Endothelial cell of umbilical vein (primary cell): Measurements from ENCODE around the gene SLC9A1. TPM values are rescaled to one million over a fixed set of nuclear protein-coding genes. Genes with fewer than 3 reads are reported as not detected.

ENCODE experiments used
- BruUV-seq: library from RNA; stranded (reverse); fragments of 400-500 nt; replicated peaks from 2 replicates; lab custom pipeline; 2021; lab: Mats Ljungman, UMichigan
- CTCF ChIA-PET: fragments of 300-600, 350-600 bp; sonication (Branson Sonifier 250); formaldehyde crosslinking; loops from one replicate; lab custom pipeline; 2021; ENCODE audit warnings: antibody characterized with exemption, inconsistent platforms; lab: Charles Lee
- POLR2A ChIA-PET: fragments of 300-600, 350-600 bp; sonication (Branson Sonifier 250); formaldehyde crosslinking; loops from one replicate; lab custom pipeline; 2021; ENCODE audit warnings: antibody characterized with exemption, inconsistent platforms; lab: Charles Lee
- DNase-seq: peaks from one replicate; pipeline ENCODE4 v3.0.0-alpha.2; 2011; ENCODE audit warnings: low read depth, low spot score
- FAIRE-seq: peaks from 2 replicates; lab custom pipeline; 2011; peaks lifted over from hg19 to GRCh38; lab: Jason Lieb, UNC
- H2AFZ ChIP-seq: 2 replicates; pipeline ENCODE4 v1.6.0; 2012; ENCODE audit warnings: low read depth, low read length, control low read depth, inconsistent platforms
- H3K27ac ChIP-seq: 2 replicates; pipeline ENCODE4 v1.5.1; 2011; ENCODE audit warnings: low read depth, mild to moderate bottlenecking, control low read depth, low read length, moderate library complexity; ENCODE audit not compliant: insufficient read depth
- H3K27me3 ChIP-seq, 2 experiments: 2 replicates each; pipeline versions ENCODE4 v1.6.0 to v1.6.1; 2011; ENCODE audit warnings: low read length in 2 of 2, mixed read lengths in 1 of 2; ENCODE audit not compliant: control insufficient read depth in 2 of 2, insufficient read depth in 2 of 2
- H3K36me3 ChIP-seq, 2 experiments: 2 replicates in 1 of 2; 3 replicates in 1 of 2; pipeline ENCODE4 v1.5.1; 2011; ENCODE audit warnings: low read length in 2 of 2, mild to moderate bottlenecking in 1 of 2, moderate library complexity in 1 of 2; ENCODE audit not compliant: control insufficient read depth in 2 of 2, insufficient read depth in 2 of 2; ENCODE audit errors: extremely low read depth in 1 of 2
- H3K4me1 ChIP-seq: 3 replicates; pipeline ENCODE4 v1.5.1; 2011; ENCODE audit warnings: mild to moderate bottlenecking, low read length; ENCODE audit not compliant: control insufficient read depth, insufficient read depth; ENCODE audit errors: extremely low read depth
- H3K4me2 ChIP-seq: 2 replicates; pipeline ENCODE4 v1.6.1; 2011; ENCODE audit warnings: low read length, control low read depth, mixed read lengths; ENCODE audit not compliant: insufficient read depth
- H3K4me3 ChIP-seq, 3 experiments: fragments of 200-600 bp in 1 of 3; sonication (generic), shearing (Covaris generic) in 1 of 3; replicated peaks in 1 of 3; 2 replicates each; pipeline ENCODE4 v1.5.1; 2011 to 2016; ENCODE audit warnings: control low read depth in 3 of 3, low read length in 3 of 3, mild to moderate bottlenecking in 2 of 3, inconsistent platforms in 1 of 3, low read depth in 1 of 3, moderate library complexity in 1 of 3; ENCODE audit not compliant: insufficient read depth in 1 of 3
- H3K79me2 ChIP-seq: 2 replicates; pipeline ENCODE4 v1.6.0; 2012; ENCODE audit warnings: low read length, inconsistent platforms; ENCODE audit not compliant: control insufficient read depth, insufficient read depth
- H3K9ac ChIP-seq: replicated peaks from 2 replicates; pipeline ENCODE3; 2011; ENCODE audit warnings: low read length, control low read depth; ENCODE audit not compliant: insufficient read depth; ENCODE audit errors: extremely low read depth
- H3K9me1 ChIP-seq: replicated peaks from 3 replicates; pipeline ENCODE4 v1.6.0; 2011; ENCODE audit warnings: mild to moderate bottlenecking, low read length; ENCODE audit not compliant: control insufficient read depth, insufficient read depth; ENCODE audit errors: extremely low read depth
- H3K9me3 ChIP-seq: replicated peaks from 2 replicates; pipeline ENCODE4 v1.5.1; 2012; ENCODE audit warnings: low read length, inconsistent platforms; ENCODE audit not compliant: control insufficient read depth, insufficient read depth
- H4K20me1 ChIP-seq: replicated peaks from 2 replicates; pipeline ENCODE3; 2011; ENCODE audit warnings: mild to moderate bottlenecking, low read length; ENCODE audit not compliant: control insufficient read depth, insufficient read depth; ENCODE audit errors: extremely low read depth
- EZH2 ChIP-seq: IDR thresholded peaks from 2 replicates; pipeline ENCODE4 v1.6.1; 2012; ENCODE audit warnings: borderline replicate concordance, low read depth, mild to moderate bottlenecking, moderate library complexity, low read length, inconsistent platforms; ENCODE audit not compliant: severe bottlenecking
- GATA2 ChIP-seq: IDR thresholded peaks from 2 replicates; pipeline ENCODE4 v1.7.0; 2011; ENCODE audit warnings: low read depth, mild to moderate bottlenecking, moderate library complexity, mixed read lengths, low read length; ENCODE audit not compliant: insufficient read length, insufficient read depth
- JUN ChIP-seq: IDR thresholded peaks from 2 replicates; pipeline ENCODE4 v1.6.1; 2011; ENCODE audit warnings: borderline replicate concordance, low read depth; ENCODE audit not compliant: insufficient read length, insufficient read depth
- MYC ChIP-seq: IDR thresholded peaks from one replicate; pipeline ENCODE4 v1.6.1; 2011; ENCODE audit warnings: mild to moderate bottlenecking, low read depth, low read length
- POLR2A ChIP-seq: IDR thresholded peaks from 2 replicates; pipeline ENCODE4 v1.6.1; 2012; ENCODE audit warnings: low read depth, mild to moderate bottlenecking, control low read depth, low read length
- POLR2AphosphoS5 ChIP-seq: IDR thresholded peaks from 2 replicates; pipeline ENCODE4 v1.6.1; 2012; ENCODE audit warnings: low read depth, mild to moderate bottlenecking, control low read depth, low read length, moderate library complexity; ENCODE audit not compliant: insufficient read depth
- dilution Hi-C: fragments of 300-500 bp; cut with MboI; formaldehyde crosslinking; loops from one replicate; pipeline ENCODE4 v1.15.0; 2019; ENCODE audit warnings: low sequenced_read_pairs; ENCODE audit not compliant: extremely low pct_ligation_motif_present
- intact Hi-C: fragments of 100-400 bp; cut with micrococcal nuclease; formaldehyde crosslinking; loops from one replicate; pipeline ENCODE4 v1.10.0; 2022
- polyA plus RNA-seq, 4 experiments: library from polyadenylated mRNA; depleted of rRNA in 3 of 4; stranded (reverse) in 3 of 4; unstranded in 1 of 4; fragments of >200 nt; gene quantifications; 2 replicates each; pipeline versions ENCODE4 v1.2.1 to v1.2.3, GENCODE V29; 2011 to 2012; ENCODE audit warnings: missing spikeins in 1 of 4
- total RNA-seq: library from RNA; stranded (reverse); gene quantifications from 2 replicates; pipeline ENCODE4 v1.2.3, GENCODE V29; 2021
- TF ChIP-seq, protein P1 (sequence below): IDR thresholded peaks from 2 replicates; pipeline ENCODE4 v1.6.1; 2011; ENCODE audit not compliant: insufficient read depth, insufficient read length
- TF ChIP-seq, protein P2 (sequence below), 2 donors: IDR thresholded peaks; 1 replicate in 1 of 2; 2 replicates in 1 of 2; pipeline ENCODE4 v1.5.1; 2011; ENCODE audit warnings: low read length in 2 of 2, mild to moderate bottlenecking in 2 of 2, moderate library complexity in 2 of 2, control low read depth in 1 of 2, inconsistent platforms in 1 of 2, low read depth in 1 of 2; ENCODE audit not compliant: insufficient read depth in 1 of 2; ENCODE audit errors: extremely low read depth in 1 of 2

SLC9A1 gene
- total and polyA plus RNA-seq, 2 donors (not counting 3 experiments of a cell fraction or from before 2014, with no cell fraction given), result 22.8 to 59.2 TPM

DNA sequence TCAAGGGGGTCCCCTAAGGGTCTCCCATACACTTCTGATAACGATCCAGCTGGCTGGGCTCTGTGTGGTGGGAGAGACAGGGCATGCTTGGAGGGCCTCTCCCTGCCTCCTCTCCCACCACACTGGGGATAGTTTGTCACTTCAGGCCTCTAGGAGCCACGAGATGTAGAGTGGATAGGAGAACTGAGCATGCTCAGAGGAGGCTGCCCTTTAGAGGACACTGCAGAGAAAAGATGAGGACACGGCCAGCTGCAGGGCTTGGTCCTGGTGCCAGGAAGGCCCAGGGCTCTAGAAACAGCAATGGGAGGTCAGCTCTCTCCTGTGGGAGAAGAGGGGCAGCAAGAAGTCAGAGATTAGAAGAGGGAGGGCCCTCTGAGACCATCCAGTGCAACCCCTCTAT is 25.7 kb downstream of the SLC9A1 start:
- ChIA-PET POLR2A (interaction anchor here (0.6 kb wide), 1 partner anchor 136 kb away, joined by 6 read pairs; no protein-coding TSS in a partner anchor), CTCF (interaction anchor here (1.4 kb wide), 1 partner anchor 167 kb away, joined by 3 read pairs; no protein-coding TSS in a partner anchor)
- Histone ChIP-seq H2AFZ (no peak overlapping the region), H3K4me1 (peaks cover 6% of the 10 kb centered on the region), H3K9me3 (no peaks in the 10 kb centered on the region), H3K27ac (no peak overlapping the region), H3K9me1 (no peaks in the 10 kb centered on the region), H4K20me1 (no peaks in the 10 kb centered on the region), H3K9ac (no peak overlapping the region), H3K4me2 (no peak overlapping the region), H3K36me3 (no peaks in the 10 kb centered on the region), H3K4me3 (no peak overlapping the region), H3K79me2 (peaks cover 10% of the 10 kb centered on the region), H3K27me3 (no peaks in the 10 kb centered on the region)
- FAIRE-seq, result no peak
- DNase-seq, result no peak
- intact Hi-C loops (no loop called here), dilution Hi-C loops (no loop called here)
- BruUV-seq, result no TSS peak
- TF ChIP-seq, protein P1, sequence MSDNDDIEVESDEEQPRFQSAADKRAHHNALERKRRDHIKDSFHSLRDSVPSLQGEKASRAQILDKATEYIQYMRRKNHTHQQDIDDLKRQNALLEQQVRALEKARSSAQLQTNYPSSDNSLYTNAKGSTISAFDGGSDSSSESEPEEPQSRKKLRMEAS, result no peak
- TF ChIP-seq POLR2AphosphoS5 (no peak), MYC (no peak), JUN (no peak), POLR2A (no peak), GATA2 (no peak), EZH2 (no peak)
- TF ChIP-seq, protein P2, sequence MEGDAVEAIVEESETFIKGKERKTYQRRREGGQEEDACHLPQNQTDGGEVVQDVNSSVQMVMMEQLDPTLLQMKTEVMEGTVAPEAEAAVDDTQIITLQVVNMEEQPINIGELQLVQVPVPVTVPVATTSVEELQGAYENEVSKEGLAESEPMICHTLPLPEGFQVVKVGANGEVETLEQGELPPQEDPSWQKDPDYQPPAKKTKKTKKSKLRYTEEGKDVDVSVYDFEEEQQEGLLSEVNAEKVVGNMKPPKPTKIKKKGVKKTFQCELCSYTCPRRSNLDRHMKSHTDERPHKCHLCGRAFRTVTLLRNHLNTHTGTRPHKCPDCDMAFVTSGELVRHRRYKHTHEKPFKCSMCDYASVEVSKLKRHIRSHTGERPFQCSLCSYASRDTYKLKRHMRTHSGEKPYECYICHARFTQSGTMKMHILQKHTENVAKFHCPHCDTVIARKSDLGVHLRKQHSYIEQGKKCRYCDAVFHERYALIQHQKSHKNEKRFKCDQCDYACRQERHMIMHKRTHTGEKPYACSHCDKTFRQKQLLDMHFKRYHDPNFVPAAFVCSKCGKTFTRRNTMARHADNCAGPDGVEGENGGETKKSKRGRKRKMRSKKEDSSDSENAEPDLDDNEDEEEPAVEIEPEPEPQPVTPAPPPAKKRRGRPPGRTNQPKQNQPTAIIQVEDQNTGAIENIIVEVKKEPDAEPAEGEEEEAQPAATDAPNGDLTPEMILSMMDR (IDR thresholded peaks at IDR 0.05; ENCODE audit: extremely low read depth in 1 of 2, insufficient read depth in 1 of 2, low read depth in 1 of 2, low read length in 2 of 2), result no peak
